Esophagus muscularis mucosa (tissue), 4 donors: ENCODE measurements around the gene HNRNPLL. TPM values are rescaled to one million over a fixed set of nuclear protein-coding genes. Genes with fewer than 3 reads are reported as not detected.

Experiments
- DNase-seq: peaks from one replicate; pipeline ENCODE4 v3.0.0-alpha.2; 2017; ENCODE audit errors: extremely low spot score
- H3K27ac ChIP-seq, 4 donors: fragments of 200-600 bp; sonication (generic); replicated peaks in 1 of 4; 1 replicate in 3 of 4; 2 replicates in 1 of 4; pipeline ENCODE4 v1.5.1; 2016 to 2019; ENCODE audit warnings: mild to moderate bottlenecking in 1 of 4
- H3K27me3 ChIP-seq, 4 donors: fragments of 200-600 bp; sonication (generic); one replicate each; pipeline versions ENCODE4 v1.5.1 to v1.6.0; 2016 to 2019
- H3K36me3 ChIP-seq, 4 donors: fragments of 200-600 bp; sonication (generic); one replicate each; pipeline ENCODE4 v1.5.1; 2016 to 2019
- H3K4me1 ChIP-seq, 4 donors: fragments of 200-600 bp; sonication (generic); one replicate each; pipeline ENCODE4 v1.5.1; 2016 to 2019
- H3K4me3 ChIP-seq, 4 donors: fragments of 200-600 bp; sonication (generic); 1 replicate in 2 of 4; 2 replicates in 2 of 4; pipeline ENCODE4 v1.5.1; 2016 to 2019; ENCODE audit warnings: mild to moderate bottlenecking in 4 of 4, moderate library complexity in 1 of 4
- H3K9me3 ChIP-seq, 4 donors: fragments of 200-600 bp; sonication (generic); 1 replicate in 3 of 4; 2 replicates in 1 of 4; pipeline ENCODE4 v1.5.1; 2016 to 2019
- CTCF ChIP-seq, 3 experiments: fragments of 200-600 bp in 2 of 3; fragments of 450-650 bp in 1 of 3; sonication (generic) in 2 of 3; IDR thresholded peaks; one replicate each; pipeline ENCODE4 v1.5.1; 2017 to 2019; ENCODE audit warnings: antibody characterized with exemption in 3 of 3, mild to moderate bottlenecking in 2 of 3, moderate library complexity in 1 of 3
- EP300 ChIP-seq: sonication (generic); formaldehyde crosslinking; IDR thresholded peaks from one replicate; pipeline ENCODE4 v1.6.1; 2017; ENCODE audit warnings: antibody characterized with exemption
- POLR2A ChIP-seq: fragments of 450-650 bp; IDR thresholded peaks from one replicate; pipeline ENCODE4 v1.6.1; 2017; ENCODE audit warnings: antibody characterized with exemption, moderate library complexity, mild to moderate bottlenecking, low read depth
- POLR2AphosphoS5 ChIP-seq, 2 donors: sonication (generic); formaldehyde crosslinking; IDR thresholded peaks; one replicate each; pipeline ENCODE4 v1.6.1; 2017; ENCODE audit warnings: antibody characterized with exemption in 2 of 2
- WGBS: methylation state at CpG from one replicate; pipeline ENCODE4 v1.1.5; 2018; 5-methylcytosine and 5-hydroxymethylcytosine counted together
- intact Hi-C: fragments of 100-400 bp; cut with DNase I; formaldehyde crosslinking; loops from one replicate; pipeline ENCODE4 v1.15.1; 2023
- total RNA-seq, 4 donors: library from RNA; depleted of rRNA; stranded (reverse); fragments of >200 nt; gene quantifications; one replicate each; pipeline versions ENCODE4 v1.1.0 to v1.2.1, GENCODE V29; 2016

HNRNPLL gene
- total RNA-seq, 4 donors from 2014 or later = 50.2 to 61.5 (median 54.0) TPM

- H3K4me3 ChIP-seq = peak overlapping the region; percentile 55 to 64 (median 58)
- no peaks in the 10 kb centered on the region for H3K27me3 ChIP-seq
- DNase-seq = no peak
- intact Hi-C loops = loop anchor here (5.0 kb wide), 2 partner anchors 42 to 207 kb away; no protein-coding TSS in a partner anchor
- TF ChIP-seq CTCF (IDR thresholded peaks at IDR 0.05) (no peak), POLR2AphosphoS5 (IDR thresholded peaks at IDR 0.05) (no peak), EP300 (no peak), POLR2A (no peak)
- H3K4me1 ChIP-seq = peaks cover 4 to 38% (median 35%) of the 10 kb centered on the region in 4 donors
- no peaks in the 10 kb centered on the region for H3K9me3 ChIP-seq
- peak overlapping the region; percentile 74 to 82 (median 79) for H3K27ac ChIP-seq
- H3K36me3 ChIP-seq = no peaks in the 10 kb centered on the region
- 74% methylated on average over 6 of the region's 11 CpGs for WGBS
These were observed 67.4 kb downstream of the HNRNPLL start for GRCh38 chr2:38535404-38535743.

GRCh38 chr2:38534746-38535403 is 67.9 kb downstream of the HNRNPLL start:
- Histone ChIP-seq H3K4me3 (no peak overlapping the region), H3K4me1 (peaks cover 4 to 35% (median 33%) of the 10 kb centered on the region in 4 donors), H3K27me3 (no peaks in the 10 kb centered on the region), H3K36me3 (no peaks in the 10 kb centered on the region), H3K27ac (peak overlapping the region; percentile 74 to 82 (median 79)), H3K9me3 (no peaks in the 10 kb centered on the region)
- intact Hi-C loops = loop anchor here (5.0 kb wide), 2 partner anchors 42 to 207 kb away; no protein-coding TSS in a partner anchor
- DNase-seq = no peak
- 95% methylated on average over 10 of the region's 16 CpGs for WGBS
- no peak for TF ChIP-seq POLR2AphosphoS5 (IDR thresholded peaks at IDR 0.05)
- no peak for TF ChIP-seq CTCF (IDR thresholded peaks at IDR 0.05)
- no peak for TF ChIP-seq EP300
- no peak for TF ChIP-seq POLR2A

GRCh38 chr2:38533757-38534545 is 68.8 kb downstream of the HNRNPLL start:
- 86% methylated on average over 10 of the region's 10 CpGs for WGBS
- Histone ChIP-seq H3K27ac (peak overlapping the region; percentile 74 to 82 (median 79)), H3K4me1 (peaks cover 4 to 39% (median 33%) of the 10 kb centered on the region in 4 donors), H3K4me3 (no peak overlapping the region), H3K9me3 (no peaks in the 10 kb centered on the region), H3K36me3 (no peaks in the 10 kb centered on the region), H3K27me3 (no peaks in the 10 kb centered on the region)
- TF ChIP-seq CTCF (IDR thresholded peaks at IDR 0.05) (no peak), POLR2A (no peak), POLR2AphosphoS5 (IDR thresholded peaks at IDR 0.05) (no peak), EP300 (no peak)
- intact Hi-C loops = no loop called here
- DNase-seq = no peak

GRCh38 chr2:38533180-38533579 is 69.5 kb downstream of the HNRNPLL start:
- Histone ChIP-seq H3K9me3 (no peaks in the 10 kb centered on the region), H3K4me3 (no peak overlapping the region), H3K27ac (peak overlapping the region in 3 of 4 donors; percentile 26 to 81 (median 74)), H3K36me3 (no peaks in the 10 kb centered on the region), H3K27me3 (no peaks in the 10 kb centered on the region), H3K4me1 (peaks cover 7 to 47% (median 37%) of the 10 kb centered on the region in 4 donors)
- TF ChIP-seq POLR2A = no peak
- peak in 1 of 2 donors; percentile 23 for TF ChIP-seq POLR2AphosphoS5 (IDR thresholded peaks at IDR 0.05)
- TF ChIP-seq CTCF (IDR thresholded peaks at IDR 0.05) = no peak
- no peak for TF ChIP-seq EP300
- intact Hi-C loops = no loop called here
- WGBS = 73% methylated on average over 9 of the region's 9 CpGs
- DNase-seq = no peak
